Epithelial cell of esophagus (primary cell): ENCODE results near the gene RPL31.

Experiments used
- DNase-seq: peaks from one replicate; pipeline ENCODE4 v3.0.0; 2010; ENCODE audit warnings: low read depth
- H3K4me3 ChIP-seq: 2 replicates; pipeline ENCODE4 v1.5.1; 2011; ENCODE audit warnings: mild to moderate bottlenecking, low read length, control low read depth
- CTCF ChIP-seq: IDR thresholded peaks from 2 replicates; pipeline ENCODE4 v1.5.1; 2011; ENCODE audit warnings: low read depth, mild to moderate bottlenecking, low read length, control low read depth, inconsistent platforms; ENCODE audit not compliant: insufficient read depth; ENCODE audit errors: missing control alignments

The RPL31 gene

GRCh38 chr2:100987536-100987935, 14.6 kb upstream of the RPL31 start:
- TF ChIP-seq CTCF: no peak
- DNase-seq: no peak
- no peak overlapping the region for H3K4me3 ChIP-seq

- no peak overlapping the region for H3K4me3 ChIP-seq
- TF ChIP-seq CTCF: no peak
- DNase-seq: no peak
Measured at GRCh38 chr2:100987974-100988373, 14.1 kb upstream of the RPL31 start.

- no peak for TF ChIP-seq CTCF
- H3K4me3 ChIP-seq: no peak overlapping the region
- no peak for DNase-seq
Measured at GRCh38 chr2:100988630-100989417, 13.3 kb upstream of the RPL31 start.

GRCh38 chr2:100989666-100990065, 12.4 kb upstream of the RPL31 start:
- no peak for DNase-seq
- TF ChIP-seq CTCF: no peak

GRCh38 chr2:100990166-100990565, 11.9 kb upstream of the RPL31 start:
- no peak for DNase-seq
- no peak for TF ChIP-seq CTCF
- no peak overlapping the region for H3K4me3 ChIP-seq

More at GRCh38 chr2:100989666-100990065, 12.4 kb upstream of the RPL31 start:
- no peak overlapping the region for H3K4me3 ChIP-seq

GRCh38 chr2:100990650-100991403, 11.3 kb upstream of the RPL31 start:
- DNase-seq: no peak
- no peak overlapping the region for H3K4me3 ChIP-seq
- TF ChIP-seq CTCF: no peak
